Choroid plexus epithelial cell (primary cell): ENCODE results near the gene RPL36.
"Not testable (repeated sequence)": the region's sequence is repeated elsewhere in the genome, so short reads cannot be mapped to it uniquely, and the experiment has no call there.

Source experiments
- DNase-seq: peaks from one replicate; pipeline ENCODE4 v3.0.0-alpha.2; 2010; ENCODE audit warnings: low read depth
- H3K4me3 ChIP-seq: 2 replicates; pipeline ENCODE4 v1.5.1; 2011; ENCODE audit warnings: low read depth, mild to moderate bottlenecking, control low read depth, low read length, moderate library complexity
- TF ChIP-seq, protein P1 (sequence below): conservative IDR thresholded peaks from 2 replicates; pipeline ENCODE4 v1.5.1; 2011; ENCODE audit warnings: low read depth, mild to moderate bottlenecking, control low read depth, inconsistent platforms, low read length, moderate library complexity

The RPL36 gene

DNA sequence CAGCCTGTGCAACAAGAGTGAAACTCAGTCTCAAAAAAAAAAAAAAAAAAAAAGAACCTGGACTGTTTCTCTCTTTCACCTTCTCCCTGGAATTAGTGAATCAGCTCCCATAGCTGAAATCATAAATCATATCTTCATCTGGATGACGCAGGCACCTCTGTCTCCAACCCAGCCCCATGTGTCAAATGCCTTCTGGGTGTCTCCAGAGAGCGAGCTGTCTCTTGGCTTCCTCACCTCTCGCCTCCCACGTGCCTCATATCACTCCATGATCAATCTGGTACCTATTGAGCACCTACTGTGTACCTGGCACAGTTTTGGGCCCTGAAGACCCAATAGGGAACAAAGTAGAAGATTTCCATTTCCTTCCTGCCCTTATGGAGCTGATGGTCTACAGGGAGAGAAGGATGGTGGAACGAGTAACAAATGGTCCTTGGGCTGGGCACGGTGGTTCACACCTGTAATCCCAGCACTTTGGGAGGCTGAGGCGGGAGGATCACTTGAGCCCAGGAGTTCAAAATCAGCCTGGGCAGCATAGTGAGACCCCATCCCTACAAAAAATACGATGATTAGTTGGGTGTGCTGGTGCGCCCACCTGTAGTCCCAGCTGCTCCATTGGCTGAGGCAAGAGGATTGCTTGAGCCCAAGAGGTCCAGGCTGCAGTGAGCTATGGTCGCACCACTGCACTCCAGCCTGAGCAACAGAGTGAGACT is 6.8 kb upstream of the RPL36 start:
- H3K4me3 ChIP-seq, result no peak overlapping the region
- DNase-seq, result no peak
- TF ChIP-seq, protein P1, sequence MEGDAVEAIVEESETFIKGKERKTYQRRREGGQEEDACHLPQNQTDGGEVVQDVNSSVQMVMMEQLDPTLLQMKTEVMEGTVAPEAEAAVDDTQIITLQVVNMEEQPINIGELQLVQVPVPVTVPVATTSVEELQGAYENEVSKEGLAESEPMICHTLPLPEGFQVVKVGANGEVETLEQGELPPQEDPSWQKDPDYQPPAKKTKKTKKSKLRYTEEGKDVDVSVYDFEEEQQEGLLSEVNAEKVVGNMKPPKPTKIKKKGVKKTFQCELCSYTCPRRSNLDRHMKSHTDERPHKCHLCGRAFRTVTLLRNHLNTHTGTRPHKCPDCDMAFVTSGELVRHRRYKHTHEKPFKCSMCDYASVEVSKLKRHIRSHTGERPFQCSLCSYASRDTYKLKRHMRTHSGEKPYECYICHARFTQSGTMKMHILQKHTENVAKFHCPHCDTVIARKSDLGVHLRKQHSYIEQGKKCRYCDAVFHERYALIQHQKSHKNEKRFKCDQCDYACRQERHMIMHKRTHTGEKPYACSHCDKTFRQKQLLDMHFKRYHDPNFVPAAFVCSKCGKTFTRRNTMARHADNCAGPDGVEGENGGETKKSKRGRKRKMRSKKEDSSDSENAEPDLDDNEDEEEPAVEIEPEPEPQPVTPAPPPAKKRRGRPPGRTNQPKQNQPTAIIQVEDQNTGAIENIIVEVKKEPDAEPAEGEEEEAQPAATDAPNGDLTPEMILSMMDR, result no peak

DNA sequence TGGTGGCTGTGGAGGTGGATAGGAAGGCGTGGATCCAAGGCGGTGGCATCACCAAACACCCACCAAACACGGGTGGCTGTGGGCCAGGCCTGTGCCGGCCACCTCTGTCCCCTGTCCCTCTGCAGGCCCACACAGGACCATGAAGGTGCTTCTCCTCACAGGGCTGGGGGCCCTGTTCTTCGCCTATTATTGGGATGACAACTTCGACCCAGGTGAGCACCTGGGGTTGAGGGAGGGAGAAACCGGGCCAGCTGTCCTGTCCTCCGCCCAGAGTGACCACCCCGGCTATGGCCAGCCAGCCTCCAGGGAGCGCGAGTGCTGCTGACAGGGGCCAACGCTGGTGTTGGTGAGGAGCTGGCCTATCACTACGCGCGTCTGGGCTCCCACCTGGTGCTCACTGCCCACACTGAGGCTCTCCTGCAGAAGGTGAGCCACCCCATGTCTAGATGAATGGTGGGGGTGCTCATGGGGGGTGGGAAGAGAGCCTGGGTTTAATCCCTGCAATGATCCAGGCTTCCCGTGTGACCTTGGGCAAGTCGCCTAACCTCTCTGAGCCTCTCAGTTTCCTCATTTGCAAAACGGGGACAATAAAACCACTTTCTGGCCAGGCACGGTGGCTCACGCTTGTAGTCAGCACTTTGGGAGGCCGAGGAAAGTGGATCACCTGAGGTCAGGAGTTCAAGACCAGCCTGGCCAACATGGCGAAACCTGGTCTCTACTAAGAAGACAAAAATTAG is 5.2 kb upstream of the RPL36 start:
- no peak overlapping the region for H3K4me3 ChIP-seq
- TF ChIP-seq, protein P1, result no peak
- no peak for DNase-seq

DNA sequence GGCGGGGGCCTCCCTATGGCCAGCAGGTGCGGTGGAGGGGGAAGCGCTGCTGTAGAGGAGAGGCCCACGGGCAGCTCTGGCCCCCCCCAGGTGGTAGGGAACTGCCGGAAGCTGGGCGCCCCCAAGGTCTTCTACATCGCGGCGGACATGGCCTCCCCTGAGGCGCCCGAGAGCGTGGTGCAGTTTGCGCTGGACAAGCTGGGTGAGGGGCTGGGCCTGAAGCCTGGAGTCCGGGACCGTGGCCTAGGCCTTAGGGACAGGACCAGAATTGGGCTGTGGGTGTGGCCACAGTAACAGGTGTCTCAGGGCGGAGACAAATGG is 3.8 kb upstream of the RPL36 start:
- no peak for DNase-seq

DNA sequence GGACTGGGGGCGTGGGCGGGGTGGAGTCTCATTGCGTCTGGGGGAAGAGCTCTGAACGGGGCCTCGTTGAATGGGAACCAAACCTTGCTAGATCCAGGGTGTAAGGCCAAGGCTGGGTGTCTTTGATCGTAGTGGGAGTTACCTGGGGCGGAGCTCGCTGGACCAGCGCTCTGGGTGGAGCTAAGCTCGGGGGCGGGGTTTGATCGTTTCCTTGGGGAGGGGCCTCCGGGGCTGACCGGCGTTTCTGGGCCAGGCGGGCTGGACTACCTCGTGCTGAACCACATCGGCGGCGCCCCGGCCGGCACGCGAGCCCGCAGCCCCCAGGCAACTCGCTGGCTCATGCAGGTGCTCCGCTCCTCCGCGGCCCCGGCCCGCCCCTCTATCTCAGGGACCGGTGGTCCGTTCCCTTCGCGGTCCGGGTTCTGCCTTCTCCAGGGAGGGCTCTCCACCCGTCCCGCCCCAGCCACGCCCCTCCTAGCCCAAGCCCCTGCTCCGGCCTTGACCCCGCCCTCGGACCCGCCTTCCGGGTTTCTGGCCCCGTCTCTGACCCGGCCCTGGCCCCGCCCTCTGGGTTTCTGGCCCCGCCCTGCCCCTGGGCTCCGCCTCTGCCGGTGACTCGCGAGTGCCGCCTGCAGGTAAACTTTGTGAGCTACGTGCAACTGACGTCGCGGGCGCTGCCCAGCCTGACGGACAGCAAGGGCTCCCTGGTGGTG is 3.3 kb upstream of the RPL36 start:
- TF ChIP-seq, protein P1, result peak; percentile 82
- peak; percentile 93 for DNase-seq
- peak overlapping the region; percentile 64 for H3K4me3 ChIP-seq

More for the DNA sequence above, 3.8 kb upstream of the RPL36 start:
- TF ChIP-seq, protein P1, result no peak
- peak overlapping the region; percentile 64 for H3K4me3 ChIP-seq

DNA sequence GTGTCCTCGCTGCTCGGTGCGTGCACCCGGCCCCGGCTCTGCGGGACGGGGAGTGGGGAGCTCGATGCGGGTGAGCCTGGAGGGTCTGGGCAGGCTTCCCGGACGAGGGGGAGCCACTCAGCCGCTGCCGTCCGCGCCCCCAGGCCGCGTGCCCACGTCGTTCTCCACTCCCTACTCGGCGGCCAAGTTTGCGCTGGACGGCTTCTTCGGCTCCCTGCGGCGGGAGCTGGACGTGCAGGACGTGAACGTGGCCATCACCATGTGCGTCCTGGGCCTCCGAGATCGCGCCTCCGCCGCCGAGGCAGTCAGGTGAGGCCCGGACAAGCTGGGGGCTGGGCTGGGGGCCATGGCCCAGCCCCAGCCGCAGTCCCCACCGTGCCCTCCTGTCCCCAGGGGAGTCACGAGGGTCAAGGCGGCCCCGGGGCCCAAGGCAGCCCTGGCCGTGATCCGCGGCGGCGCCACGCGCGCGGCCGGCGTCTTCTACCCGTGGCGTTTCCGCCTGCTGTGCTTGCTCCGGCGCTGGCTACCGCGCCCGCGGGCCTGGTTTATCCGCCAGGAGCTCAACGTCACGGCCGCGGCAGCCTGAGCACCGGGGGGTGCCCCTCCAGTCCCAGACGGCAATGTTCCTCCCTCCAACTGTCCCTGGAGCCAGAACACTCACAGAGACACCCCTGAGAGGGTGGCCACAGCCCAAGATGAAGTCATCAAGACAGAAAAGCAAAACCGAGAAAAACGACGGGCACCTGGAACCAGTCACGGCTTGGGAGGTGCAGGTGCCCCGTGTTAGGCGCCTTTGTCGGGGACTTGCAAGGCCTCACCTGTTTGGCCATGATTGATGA is 2.5 kb upstream of the RPL36 start:
- TF ChIP-seq, protein P1, result no peak
- H3K4me3 ChIP-seq, result peak overlapping the region; percentile 64

DNA sequence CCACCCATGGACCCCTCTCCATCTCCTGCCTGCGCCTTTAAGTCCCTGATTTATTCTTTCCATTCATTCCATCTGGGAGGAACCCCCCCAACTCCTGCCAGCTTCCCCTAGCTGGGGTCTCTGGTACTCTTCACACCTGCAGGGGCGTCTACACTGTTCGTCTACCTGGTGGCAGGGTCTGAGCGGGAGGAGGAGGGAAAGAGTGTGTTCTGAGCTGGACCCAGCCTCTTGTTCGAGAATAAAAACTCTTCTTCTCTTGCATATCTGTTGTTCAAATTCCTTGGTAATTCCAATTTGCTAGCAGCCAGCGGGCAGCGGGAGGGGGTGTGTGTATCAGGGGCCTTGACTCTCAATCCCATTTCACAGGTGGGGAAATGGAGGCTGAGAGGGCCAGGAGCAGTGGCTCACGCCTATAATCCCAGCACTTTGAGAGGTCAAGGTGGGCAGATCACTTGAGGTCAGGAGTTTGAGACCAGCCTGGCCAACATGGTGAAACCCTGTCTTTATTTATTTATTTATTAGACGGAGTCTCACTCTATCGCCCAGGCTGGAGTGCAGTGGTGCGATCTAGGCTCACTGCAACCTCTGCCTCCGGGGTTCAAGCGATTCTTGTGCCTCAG is 1.7 kb upstream of the RPL36 start:
- H3K4me3 ChIP-seq, DNase-seq: not testable (repeated sequence)

More for the DNA sequence above, 2.5 kb upstream of the RPL36 start:
- no peak for DNase-seq
